ENCODE data around the gene ATP2B2. TPM values are rescaled to one million over a fixed set of nuclear protein-coding genes. Genes with fewer than 3 reads are reported as not detected.

ATP2B2 gene
- total RNA-seq, 1 donor from 2014 or later, result not detected

GRCh38 chr3:10438902-10439610, 66.3 kb downstream of the ATP2B2 start:
- peaks cover 4% of the 10 kb centered on the region for H3K4me1 Mint-ChIP-seq
- Histone ChIP-seq H3F3A (ENCODE audit: low read depth) (no peaks in the 10 kb centered on the region), H3K27ac (no peak overlapping the region), H3K27me3 (no peaks in the 10 kb centered on the region), H3K36me3 (no peaks in the 10 kb centered on the region), H4K20me1 (ENCODE audit: low read depth) (no peaks in the 10 kb centered on the region), H3K79me2 (ENCODE audit: low read depth) (no peaks in the 10 kb centered on the region), H3K4me3 (no peak overlapping the region), H3K4me1 (no peaks in the 10 kb centered on the region), H3K4me2 (no peak overlapping the region), H2AFZ (replicated peaks) (no peak overlapping the region), H3K9ac (no peak overlapping the region), H3K9me3 (ENCODE audit: low read depth) (no peaks in the 10 kb centered on the region)
- DNase-seq (ENCODE audit: low spot score), result no peak
- no peak overlapping the region for H3K27ac Mint-ChIP-seq
- TF ChIP-seq CTCF (IDR thresholded peaks at IDR 0.05), result no peak
- TF ChIP-seq EZH2 (IDR thresholded peaks at IDR 0.05), result no peak
- TF ChIP-seq EZH2phosphoT487 (IDR thresholded peaks at IDR 0.05), result no peak
- H3K27me3 Mint-ChIP-seq (ENCODE audit: insufficient read depth, low read depth), result no peaks in the 10 kb centered on the region
- H3K4me3 Mint-ChIP-seq, result no peak overlapping the region
- no peaks in the 10 kb centered on the region for H3K9me3 Mint-ChIP-seq
- H3K36me3 Mint-ChIP-seq, result no peaks in the 10 kb centered on the region

- Histone ChIP-seq H3F3A (ENCODE audit: low read depth) (no peaks in the 10 kb centered on the region), H3K9ac (no peak overlapping the region), H4K20me1 (ENCODE audit: low read depth) (no peaks in the 10 kb centered on the region), H3K36me3 (no peaks in the 10 kb centered on the region), H3K27ac (no peak overlapping the region), H3K27me3 (no peaks in the 10 kb centered on the region), H3K9me3 (ENCODE audit: low read depth) (no peaks in the 10 kb centered on the region), H3K79me2 (ENCODE audit: low read depth) (no peaks in the 10 kb centered on the region), H3K4me2 (no peak overlapping the region), H3K4me3 (no peak overlapping the region), H2AFZ (replicated peaks) (no peak overlapping the region), H3K4me1 (no peaks in the 10 kb centered on the region)
- TF ChIP-seq CTCF (IDR thresholded peaks at IDR 0.05) (no peak), EZH2 (IDR thresholded peaks at IDR 0.05) (no peak), EZH2phosphoT487 (IDR thresholded peaks at IDR 0.05) (no peak)
- no peaks in the 10 kb centered on the region for H3K36me3 Mint-ChIP-seq
- H3K4me3 Mint-ChIP-seq, result no peak overlapping the region
- H3K27me3 Mint-ChIP-seq (ENCODE audit: insufficient read depth, low read depth), result no peaks in the 10 kb centered on the region
- H3K27ac Mint-ChIP-seq, result no peak overlapping the region
- H3K4me1 Mint-ChIP-seq, result peaks cover 4% of the 10 kb centered on the region
- no peak for DNase-seq (ENCODE audit: low spot score)
- no peaks in the 10 kb centered on the region for H3K9me3 Mint-ChIP-seq
These were observed 67.1 kb downstream of the ATP2B2 start for GRCh38 chr3:10437995-10438901.

GRCh38 chr3:10437272-10437994, 68.0 kb downstream of the ATP2B2 start:
- no peak overlapping the region for H3K27ac ChIP-seq
- H4K20me1 ChIP-seq (ENCODE audit: low read depth), result no peaks in the 10 kb centered on the region
- no peak overlapping the region for H2AFZ ChIP-seq (replicated peaks)
- Mint-ChIP-seq H3K27me3 (ENCODE audit: insufficient read depth, low read depth) (peaks cover 2% of the 10 kb centered on the region), H3K36me3 (no peaks in the 10 kb centered on the region), H3K27ac (no peak overlapping the region), H3K9me3 (no peaks in the 10 kb centered on the region), H3K4me3 (no peak overlapping the region), H3K4me1 (peaks cover 6% of the 10 kb centered on the region)
- TF ChIP-seq EZH2 (IDR thresholded peaks at IDR 0.05) (no peak), CTCF (IDR thresholded peaks at IDR 0.05) (no peak), EZH2phosphoT487 (IDR thresholded peaks at IDR 0.05) (no peak)
- no peaks in the 10 kb centered on the region for H3K27me3 ChIP-seq
- H3K9ac ChIP-seq, result no peak overlapping the region
- no peak overlapping the region for H3K4me2 ChIP-seq
- no peaks in the 10 kb centered on the region for H3K9me3 ChIP-seq (ENCODE audit: low read depth)
- H3K4me1 ChIP-seq, result no peaks in the 10 kb centered on the region
- no peaks in the 10 kb centered on the region for H3K79me2 ChIP-seq (ENCODE audit: low read depth)
- H3K36me3 ChIP-seq, result no peaks in the 10 kb centered on the region
- no peaks in the 10 kb centered on the region for H3F3A ChIP-seq (ENCODE audit: low read depth)
- no peak for DNase-seq (ENCODE audit: low spot score)
- H3K4me3 ChIP-seq, result no peak overlapping the region
